Epithelial cell of prostate (primary cell): ENCODE measurements around the gene LRP11.
"Not testable (repeated sequence)": the region's sequence is repeated elsewhere in the genome, so short reads cannot be mapped to it uniquely, and the experiment has no call there.

Experiments used
- DNase-seq: peaks from one replicate; pipeline ENCODE4 v3.0.0-alpha.2; 2011; ENCODE audit warnings: low read depth, low spot score
- H3K27ac ChIP-seq: fragments of 450-650 bp; 2 replicates; pipeline ENCODE4 v1.5.1; 2017; ENCODE audit warnings: mild to moderate bottlenecking

LRP11 gene

GRCh38 chr6:149872233-149872632 lies 8.1 kb upstream of the LRP11 start:
- H3K27ac ChIP-seq, result no peak overlapping the region
- no peak for DNase-seq

DNA sequence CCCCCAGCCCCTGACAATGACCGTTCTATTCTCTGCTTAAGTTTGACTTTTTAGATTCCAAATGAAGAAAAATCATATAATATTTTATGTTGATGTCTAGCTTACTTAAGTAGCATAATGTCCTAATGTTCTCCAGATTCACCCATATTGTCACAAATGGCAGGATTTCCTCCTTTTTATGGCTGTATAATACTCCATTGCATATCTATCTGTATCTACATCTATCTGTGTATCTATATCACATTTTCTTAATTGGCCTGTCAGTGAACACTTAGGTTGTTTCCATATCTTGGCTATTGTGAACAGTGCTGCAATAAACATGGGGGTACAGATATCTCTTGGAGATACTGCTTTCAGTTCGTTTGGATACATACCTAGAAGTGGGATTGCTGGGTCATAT lies 7.0 kb upstream of the LRP11 start:
- no peak for DNase-seq

DNA sequence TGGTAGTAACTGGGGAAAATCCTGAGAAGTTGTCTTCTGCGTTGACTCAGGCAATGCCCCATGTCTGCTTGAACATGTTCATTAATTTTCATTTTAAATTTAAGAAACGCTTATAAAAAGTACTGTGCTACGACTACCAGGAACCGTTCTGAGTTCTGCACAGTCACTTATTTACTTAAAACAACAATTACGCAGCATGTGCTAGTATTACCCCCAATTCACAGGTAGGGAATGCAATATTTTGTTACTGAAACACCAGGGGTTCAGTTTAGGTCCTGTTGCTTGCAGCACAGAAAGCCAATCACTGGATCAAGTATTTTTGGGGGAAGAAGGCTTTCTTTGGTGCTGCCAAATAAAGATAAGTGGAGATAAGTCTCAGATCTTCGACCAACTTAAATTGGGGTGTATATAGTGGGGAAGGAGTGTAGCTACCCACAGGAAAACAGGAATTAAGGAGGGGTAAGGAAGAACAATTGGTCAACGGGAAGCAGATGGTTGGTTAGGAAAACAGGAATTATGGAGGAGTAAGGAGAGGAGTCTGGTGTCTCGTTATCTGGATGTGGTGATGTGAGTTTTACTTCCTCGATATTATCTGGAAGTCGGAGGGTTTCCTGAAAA lies 5.2 kb upstream of the LRP11 start:
- H3K27ac ChIP-seq, result no peak overlapping the region
- no peak for DNase-seq

More for the DNA sequence above, 7.0 kb upstream of the LRP11 start:
- no peak overlapping the region for H3K27ac ChIP-seq

- DNase-seq, result no peak
- peak overlapping the region; percentile 53 for H3K27ac ChIP-seq
These were observed 3.9 kb upstream of the LRP11 start for GRCh38 chr6:149867876-149868640.

GRCh38 chr6:149864578-149865535 lies 698 bp upstream of the LRP11 start:
- peak overlapping the region; percentile 92 for H3K27ac ChIP-seq
- no peak for DNase-seq

GRCh38 chr6:149862922-149863697 lies 1.0 kb downstream of the LRP11 start:
- H3K27ac ChIP-seq, result peak overlapping the region; percentile 92
- no peak for DNase-seq

DNA sequence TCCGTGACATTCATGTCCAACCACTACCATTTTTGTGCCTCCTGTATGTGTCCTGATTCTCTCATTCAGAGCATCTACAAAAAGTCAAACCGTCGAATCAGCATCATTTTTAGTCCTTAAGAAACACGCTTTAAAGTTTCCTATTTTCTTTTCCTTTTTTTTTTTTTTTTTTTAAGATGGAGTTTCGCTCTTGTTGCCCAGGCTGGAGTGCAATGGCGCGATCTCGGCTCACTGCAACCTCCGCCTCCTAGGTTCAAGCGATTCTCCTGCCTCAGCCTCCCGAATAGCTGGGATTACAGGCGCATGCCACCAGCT lies 1.8 kb downstream of the LRP11 start:
- not testable (repeated sequence) for DNase-seq
- H3K27ac ChIP-seq, result peak overlapping the region; percentile 92

DNA sequence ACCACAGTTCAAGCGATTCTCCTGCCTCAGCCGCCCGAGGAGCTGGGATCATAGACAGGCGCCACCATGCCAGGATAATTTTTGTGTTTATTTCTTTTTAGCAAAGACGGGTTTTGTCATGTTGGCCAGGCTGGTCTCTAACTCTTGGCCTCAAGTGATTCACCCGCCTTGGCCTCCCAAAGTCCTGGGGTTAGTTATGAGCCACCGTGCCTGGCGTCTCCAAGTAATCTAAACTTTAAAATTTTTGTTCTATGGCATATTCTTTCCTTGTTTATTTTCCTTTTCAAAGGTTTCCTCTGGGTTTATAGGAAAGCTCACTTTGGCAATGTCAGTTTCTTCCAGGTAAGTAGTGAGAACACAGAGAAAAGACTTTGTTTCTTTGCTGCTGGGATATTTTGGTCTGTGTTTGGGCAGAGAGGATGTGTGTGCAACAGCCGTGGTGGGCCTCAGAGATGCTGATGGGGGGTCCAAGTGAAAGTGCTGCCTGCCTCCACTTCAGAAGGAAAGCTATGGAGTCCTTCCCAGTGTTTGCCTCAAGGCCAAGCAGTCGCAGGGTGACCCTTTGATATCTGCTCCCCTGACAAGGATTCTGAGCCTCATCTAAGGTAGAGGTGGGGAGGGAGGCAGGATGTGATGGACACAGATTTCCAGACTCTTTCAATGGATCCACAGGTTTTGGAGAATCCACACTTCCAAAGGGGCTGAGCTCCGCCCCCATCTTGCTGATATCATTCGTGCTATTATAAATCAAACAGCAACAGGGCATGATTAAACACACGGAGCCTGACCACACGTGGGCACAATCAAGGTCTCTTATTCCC lies 2.3 kb downstream of the LRP11 start:
- DNase-seq, result no peak

DNA sequence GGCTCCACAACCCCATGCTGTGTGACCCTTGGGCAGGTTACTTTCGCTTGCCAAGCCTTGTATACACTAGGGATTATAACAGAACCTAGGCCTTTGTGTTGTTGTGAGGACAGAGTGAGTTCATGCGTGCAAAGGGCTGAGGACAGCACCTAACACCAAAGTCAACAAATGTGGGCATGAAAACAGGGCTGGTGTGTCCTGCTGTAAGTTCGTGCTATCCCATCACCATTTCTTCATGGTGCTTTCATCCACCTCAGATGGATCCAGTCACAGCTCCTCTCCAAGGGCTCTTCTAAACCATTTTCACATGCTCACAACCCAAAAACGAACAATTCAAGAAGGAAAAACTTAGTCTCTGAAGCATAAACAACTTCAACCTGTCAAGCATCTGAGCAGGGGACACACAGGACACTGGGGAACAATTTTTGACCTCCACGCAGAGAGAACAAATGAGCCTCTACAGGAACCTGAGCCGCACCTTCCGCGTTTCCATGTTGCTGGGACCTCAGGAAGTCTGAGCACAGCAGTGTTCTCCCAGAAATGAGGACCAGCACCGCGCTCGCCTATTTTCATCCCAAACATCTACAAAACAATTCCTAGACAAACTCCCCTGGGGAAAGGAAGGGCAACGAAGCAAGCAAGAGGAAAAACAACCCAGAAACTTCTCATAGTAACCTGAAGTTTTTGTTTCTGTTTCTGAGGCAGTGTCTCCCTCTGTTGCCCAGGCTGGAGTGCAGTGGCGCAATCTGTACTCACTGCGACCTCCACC lies 3.1 kb downstream of the LRP11 start:
- H3K27ac ChIP-seq, result no peak overlapping the region

More for the DNA sequence above, 2.3 kb downstream of the LRP11 start:
- peak overlapping the region; percentile 92 for H3K27ac ChIP-seq

DNA sequence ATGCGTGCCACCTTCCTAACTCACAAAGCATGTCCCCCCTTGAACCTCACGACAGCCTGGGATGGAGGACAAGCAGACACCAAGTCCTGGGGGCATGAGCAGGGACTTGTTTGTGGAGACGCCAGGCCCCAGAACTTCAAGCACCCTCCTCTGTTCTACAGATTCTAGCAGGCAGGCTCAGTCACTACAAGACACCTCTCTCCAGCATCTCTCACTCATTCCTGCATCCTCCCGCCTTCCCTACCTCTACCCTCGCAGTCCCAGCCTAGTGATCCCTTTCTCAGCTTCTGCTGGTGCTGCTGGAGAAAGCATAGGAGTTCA lies 3.7 kb downstream of the LRP11 start:
- H3K27ac ChIP-seq, result no peak overlapping the region
- no peak for DNase-seq

More for the DNA sequence above, 3.1 kb downstream of the LRP11 start:
- DNase-seq, result no peak

GRCh38 chr6:149859938-149860337 lies 4.2 kb downstream of the LRP11 start:
- DNase-seq, result no peak
- H3K27ac ChIP-seq, result peak overlapping the region; percentile 99

- H3K27ac ChIP-seq, result peak overlapping the region; percentile 99
- no peak for DNase-seq
These were observed 4.8 kb downstream of the LRP11 start for GRCh38 chr6:149859368-149859767.

DNA sequence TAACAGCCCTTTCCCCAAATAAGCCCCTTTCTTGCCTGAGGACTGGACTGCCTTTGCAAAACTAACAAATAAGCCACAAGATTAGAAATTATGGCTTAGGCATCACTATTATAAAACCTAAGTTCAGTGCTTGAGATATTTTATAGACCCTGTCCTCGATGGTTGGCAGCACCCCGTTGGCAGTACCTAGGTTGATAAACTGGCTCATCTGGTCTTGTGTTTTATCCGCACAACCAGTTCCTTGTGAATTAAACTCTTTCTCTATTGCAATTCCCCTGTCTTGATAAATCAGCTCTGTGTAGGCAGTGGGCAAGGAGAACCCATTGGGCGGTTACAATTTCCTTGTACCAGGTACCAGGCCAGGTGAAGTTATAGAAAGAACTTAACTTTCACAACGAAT lies 6.6 kb downstream of the LRP11 start:
- peak overlapping the region; percentile 99 for H3K27ac ChIP-seq
- DNase-seq, result no peak

DNA sequence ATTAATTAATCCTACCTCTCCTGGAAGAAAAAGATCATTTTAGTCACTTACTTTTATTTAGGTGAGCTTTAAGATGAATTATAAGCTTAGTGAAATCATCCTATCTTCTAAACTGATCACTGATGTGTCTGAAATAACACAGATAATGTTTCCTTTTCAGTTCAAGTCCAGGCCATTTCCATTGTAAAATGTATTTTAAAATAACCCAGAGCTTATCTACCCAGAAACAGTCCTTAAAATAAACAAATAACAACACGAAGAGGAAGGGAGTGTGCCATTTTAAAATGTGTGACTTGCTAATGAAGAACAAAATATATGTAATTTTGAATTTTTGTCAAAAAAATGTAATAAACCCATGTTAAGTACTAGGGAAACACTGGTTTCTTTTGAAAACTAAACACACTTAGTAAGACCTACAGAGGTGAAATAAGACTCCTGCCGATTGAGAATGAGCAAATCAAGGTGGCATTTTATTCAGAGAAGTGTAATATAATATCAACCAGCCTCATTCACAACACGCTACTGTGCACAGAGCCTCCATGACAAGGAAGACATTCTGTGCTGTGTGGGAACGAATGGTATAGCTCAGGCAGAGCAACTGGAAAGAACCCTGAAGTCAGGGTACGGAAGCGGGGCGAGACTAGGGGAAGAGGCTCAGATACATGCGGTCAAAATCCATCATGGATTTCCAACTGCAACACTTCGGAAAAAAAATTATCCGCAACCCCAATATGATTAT lies 7.7 kb downstream of the LRP11 start:
- H3K27ac ChIP-seq, result peak overlapping the region; percentile 99
- no peak for DNase-seq

GRCh38 chr6:149855741-149856140 lies 8.4 kb downstream of the LRP11 start:
- DNase-seq, result no peak
- peak overlapping the region; percentile 99 for H3K27ac ChIP-seq

GRCh38 chr6:149855040-149855654 lies 9.0 kb downstream of the LRP11 start:
- peak overlapping the region; percentile 99 for H3K27ac ChIP-seq
- DNase-seq, result peak; percentile 89

- peak overlapping the region; percentile 99 for H3K27ac ChIP-seq
- DNase-seq, result no peak
These were observed 9.6 kb downstream of the LRP11 start for GRCh38 chr6:149854532-149854931.

DNA sequence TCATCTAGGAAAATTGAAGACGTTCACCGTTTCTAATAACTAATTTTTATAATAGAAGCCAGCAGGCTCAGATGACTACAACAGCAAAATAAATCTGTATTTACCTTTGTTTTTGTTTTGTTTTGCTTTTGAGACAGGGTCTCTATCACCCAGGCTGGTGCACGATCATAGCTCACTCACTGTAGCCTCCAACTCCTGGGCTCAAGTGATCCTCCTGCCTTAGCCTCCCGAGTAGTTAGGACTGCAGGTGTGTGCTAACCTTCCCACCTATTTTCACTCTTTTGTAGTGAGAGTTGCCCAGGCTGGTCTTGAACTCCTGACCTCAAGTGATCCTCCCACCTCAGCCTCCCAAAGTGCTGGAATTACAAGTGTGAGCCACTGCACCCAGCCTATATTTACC lies 10.1 kb downstream of the LRP11 start:
- DNase-seq, result not testable (repeated sequence)

More for the DNA sequence above, 10.1 kb downstream of the LRP11 start:
- peak overlapping the region; percentile 99 for H3K27ac ChIP-seq
